ENCODE results near the gene GFM1.

- TF ChIP-seq, protein P1, sequence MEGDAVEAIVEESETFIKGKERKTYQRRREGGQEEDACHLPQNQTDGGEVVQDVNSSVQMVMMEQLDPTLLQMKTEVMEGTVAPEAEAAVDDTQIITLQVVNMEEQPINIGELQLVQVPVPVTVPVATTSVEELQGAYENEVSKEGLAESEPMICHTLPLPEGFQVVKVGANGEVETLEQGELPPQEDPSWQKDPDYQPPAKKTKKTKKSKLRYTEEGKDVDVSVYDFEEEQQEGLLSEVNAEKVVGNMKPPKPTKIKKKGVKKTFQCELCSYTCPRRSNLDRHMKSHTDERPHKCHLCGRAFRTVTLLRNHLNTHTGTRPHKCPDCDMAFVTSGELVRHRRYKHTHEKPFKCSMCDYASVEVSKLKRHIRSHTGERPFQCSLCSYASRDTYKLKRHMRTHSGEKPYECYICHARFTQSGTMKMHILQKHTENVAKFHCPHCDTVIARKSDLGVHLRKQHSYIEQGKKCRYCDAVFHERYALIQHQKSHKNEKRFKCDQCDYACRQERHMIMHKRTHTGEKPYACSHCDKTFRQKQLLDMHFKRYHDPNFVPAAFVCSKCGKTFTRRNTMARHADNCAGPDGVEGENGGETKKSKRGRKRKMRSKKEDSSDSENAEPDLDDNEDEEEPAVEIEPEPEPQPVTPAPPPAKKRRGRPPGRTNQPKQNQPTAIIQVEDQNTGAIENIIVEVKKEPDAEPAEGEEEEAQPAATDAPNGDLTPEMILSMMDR (IDR thresholded peaks at IDR 0.05): no peak
- TF ChIP-seq POLR2A (IDR thresholded peaks at IDR 0.05): no peak
These were observed 3.7 kb upstream of the GFM1 start for GRCh38 chr3:158640646-158641045.
